HEK293 (cell line): ENCODE data around the gene TP63.

Experiments used
- CTCF ChIA-PET: fragments of 350-600 bp; formaldehyde crosslinking; extraction: SDS; loops from one replicate; lab custom pipeline; 2021; ENCODE audit warnings: antibody characterized with exemption; lab: Yijun Ruan, JAX
- POLR2A ChIA-PET: fragments of 300-600 bp; formaldehyde crosslinking; extraction: SDS; loops from one replicate; lab custom pipeline; 2020; ENCODE audit warnings: antibody characterized with exemption, inconsistent platforms; lab: Yijun Ruan, JAX
- H3K27ac ChIP-seq: fragments of 200-500 bp; sonication (Bioruptor generic); 2 replicates; pipeline ENCODE4 v1.5.1; 2014; ENCODE audit warnings: low read depth, low read length, control low read depth, inconsistent platforms; ENCODE audit errors: extremely low read depth
- H3K36me3 ChIP-seq, 2 experiments: fragments of 200-500 bp in 1 of 2; sonication (Bioruptor generic) in 1 of 2; 1 replicate in 1 of 2; 2 replicates in 1 of 2; pipeline ENCODE4 v1.5.1; 2014 to 2017; ENCODE audit warnings: inconsistent platforms in 2 of 2, low read length in 2 of 2; ENCODE audit not compliant: control insufficient read depth in 2 of 2, insufficient read depth in 1 of 2
- H3K4me1 ChIP-seq: fragments of 200-500 bp; sonication (Bioruptor generic); 2 replicates; pipeline ENCODE4 v1.5.1; 2014; ENCODE audit warnings: mild to moderate bottlenecking, low read length, inconsistent platforms; ENCODE audit not compliant: control insufficient read depth, insufficient read depth
- H3K4me3 ChIP-seq: 2 replicates; pipeline ENCODE4 v1.5.1; 2011; ENCODE audit warnings: low read depth, mild to moderate bottlenecking, control low read depth, low read length, moderate library complexity
- H3K9me3 ChIP-seq: fragments of 200-500 bp; sonication (Bioruptor generic); 2 replicates; pipeline ENCODE4 v1.5.1; 2014; ENCODE audit warnings: low read depth, low read length, inconsistent platforms; ENCODE audit not compliant: control insufficient read depth, insufficient read depth
- BCL11B ChIP-seq: fragments of 450-650 bp; formaldehyde crosslinking; IDR thresholded peaks from 2 replicates; pipeline ENCODE4 v1.5.1; 2016; ENCODE audit warnings: low read depth, missing biosample characterization, missing genetic modification characterization
- BCL6B ChIP-seq: fragments of 450-650 bp; formaldehyde crosslinking; IDR thresholded peaks from 2 replicates; pipeline ENCODE4 v1.5.1; 2017; ENCODE audit warnings: missing biosample characterization, missing genetic modification characterization
- GFI1B ChIP-seq: fragments of 450-650 bp; formaldehyde crosslinking; IDR thresholded peaks from 2 replicates; pipeline ENCODE4 v1.5.1; 2016; ENCODE audit warnings: missing biosample characterization, missing genetic modification characterization
- HOXD13 ChIP-seq: sonication (generic); formaldehyde crosslinking; IDR thresholded peaks from 2 replicates; pipeline ENCODE4 v1.8.0; 2022; ENCODE audit warnings: missing genetic modification reagents, borderline replicate concordance
- KLF17 ChIP-seq: fragments of 450-650 bp; formaldehyde crosslinking; IDR thresholded peaks from 2 replicates; pipeline ENCODE4 v1.5.1; 2016; ENCODE audit warnings: missing biosample characterization, missing genetic modification characterization
- ZFP41 ChIP-seq: fragments of 450-650 bp; formaldehyde crosslinking; IDR thresholded peaks from 2 replicates; pipeline ENCODE4 v1.5.1; 2016; ENCODE audit warnings: missing biosample characterization, missing genetic modification characterization, borderline replicate concordance
- ZNF18 ChIP-seq: fragments of 450-650 bp; formaldehyde crosslinking; IDR thresholded peaks from 2 replicates; pipeline ENCODE4 v1.5.1; 2016; ENCODE audit warnings: missing biosample characterization, missing genetic modification characterization
- ZNF2 ChIP-seq: fragments of 450-650 bp; formaldehyde crosslinking; IDR thresholded peaks from 2 replicates; pipeline ENCODE4 v1.5.1; 2016; ENCODE audit warnings: missing biosample characterization, missing genetic modification characterization
- ZNF211 ChIP-seq: fragments of 450-650 bp; formaldehyde crosslinking; IDR thresholded peaks from 2 replicates; pipeline ENCODE4 v1.5.1; 2016; ENCODE audit warnings: low read depth, missing biosample characterization, missing genetic modification characterization
- ZNF266 ChIP-seq: fragments of 450-650 bp; formaldehyde crosslinking; IDR thresholded peaks from 2 replicates; pipeline ENCODE4 v1.5.1; 2016; ENCODE audit warnings: missing biosample characterization, missing genetic modification characterization, low read depth
- ZNF280C ChIP-seq: fragments of 450-650 bp; formaldehyde crosslinking; IDR thresholded peaks from 2 replicates; pipeline ENCODE4 v1.5.1; 2016; ENCODE audit warnings: missing biosample characterization, missing genetic modification characterization
- ZNF292 ChIP-seq: fragments of 450-650 bp; formaldehyde crosslinking; IDR thresholded peaks from 2 replicates; pipeline ENCODE4 v1.5.1; 2016; ENCODE audit warnings: low read depth, missing biosample characterization, missing genetic modification characterization, borderline replicate concordance
- ZNF404 ChIP-seq: fragments of 450-650 bp; formaldehyde crosslinking; IDR thresholded peaks from 2 replicates; pipeline ENCODE4 v1.5.1; 2017; ENCODE audit warnings: missing biosample characterization, missing genetic modification characterization
- ZNF488 ChIP-seq: fragments of 450-650 bp; formaldehyde crosslinking; IDR thresholded peaks from 2 replicates; pipeline ENCODE4 v1.5.1; 2016; ENCODE audit warnings: missing biosample characterization, missing genetic modification characterization
- ZNF514 ChIP-seq: fragments of 450-650 bp; formaldehyde crosslinking; IDR thresholded peaks from 2 replicates; pipeline ENCODE4 v1.5.1; 2016; ENCODE audit warnings: missing biosample characterization, missing genetic modification characterization
- ZNF658 ChIP-seq: fragments of 450-650 bp; formaldehyde crosslinking; IDR thresholded peaks from 2 replicates; pipeline ENCODE4; 2016; ENCODE audit warnings: missing biosample characterization, missing genetic modification characterization
- ZSCAN18 ChIP-seq: fragments of 450-650 bp; formaldehyde crosslinking; IDR thresholded peaks from 2 replicates; pipeline ENCODE4 v1.5.1; 2016; ENCODE audit warnings: missing biosample characterization, missing genetic modification characterization

TP63 gene

GRCh38 chr3:189849262-189849661, 218.1 kb downstream of the TP63 start:
- TF ChIP-seq ZNF292 (no peak), BCL6B (tag by site-specific recombination) (no peak), ZNF211 (tag by site-specific recombination) (no peak), ZNF404 (tag by site-specific recombination) (no peak), ZFP41 (tag by site-specific recombination) (no peak)
- TF ChIP-seq, all 188 proteins: peak for 0
- Histone ChIP-seq H3K27ac (no peak overlapping the region), H3K4me1 (no peaks in the 10 kb centered on the region), H3K36me3 (no peaks in the 10 kb centered on the region), H3K4me3 (no peak overlapping the region), H3K9me3 (no peaks in the 10 kb centered on the region)
- ChIA-PET POLR2A (no interaction called here), CTCF (no interaction called here)

- ChIA-PET CTCF (interaction anchor here (0.6 to 1.5 kb wide), 2 partner anchors 10 to 1279 kb away, joined by 3 to 4 read pairs; no protein-coding TSS in a partner anchor), POLR2A (no interaction called here)
- Histone ChIP-seq H3K4me3 (no peak overlapping the region), H3K4me1 (no peaks in the 10 kb centered on the region), H3K27ac (no peak overlapping the region), H3K9me3 (no peaks in the 10 kb centered on the region), H3K36me3 (no peaks in the 10 kb centered on the region)
- TF ChIP-seq ZNF18 (tag by site-specific recombination) (no peak), BCL11B (no peak), ZNF266 (no peak), ZNF514 (no peak), ZSCAN18 (tag by site-specific recombination) (no peak), ZNF488 (tag by site-specific recombination) (no peak), KLF17 (no peak), GFI1B (no peak), ZNF280C (tag by site-specific recombination) (no peak), HOXD13 (CRISPR knock-in tag) (no peak), ZNF2 (no peak), ZNF658 (tag by site-specific recombination) (no peak)
Measured at GRCh38 chr3:189851682-189852081, 220.5 kb downstream of the TP63 start.
